ENCODE measurements around the gene PDIA6. TPM values are rescaled to one million over a fixed set of nuclear protein-coding genes. Genes with fewer than 3 reads are reported as not detected.
"Not testable (repeated sequence)": the region's sequence is repeated elsewhere in the genome, so short reads cannot be mapped to it uniquely, and the experiment has no call there.

PDIA6 gene
- total RNA-seq, 4 donors from 2014 or later: 81.3 to 138 (median 90.3) TPM

DNA sequence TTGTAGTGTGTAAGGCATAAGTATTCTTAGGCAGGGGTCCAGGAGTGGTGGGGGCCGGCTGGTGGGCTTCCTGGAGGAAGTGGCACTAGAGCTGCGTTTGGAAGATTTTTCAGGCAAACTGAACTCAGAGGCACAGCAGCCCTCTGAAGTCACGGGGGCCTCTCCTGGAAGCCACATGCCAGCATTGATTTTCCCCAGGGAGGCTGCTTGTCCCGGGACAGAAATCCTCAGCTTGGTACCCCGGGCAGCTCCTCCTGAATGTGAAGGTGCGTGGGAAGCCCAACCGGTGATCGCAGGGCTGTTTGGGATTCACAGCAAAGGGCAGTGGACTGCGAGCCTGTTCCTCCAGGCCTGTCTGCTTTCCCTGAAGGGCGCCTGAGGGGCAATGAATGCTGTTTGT, 1.6 kb upstream of the PDIA6 start:
- Histone ChIP-seq H3K4me1 (peaks cover 0 to 32% (median 0%) of the 10 kb centered on the region in 3 donors), H3K9me3 (no peaks in the 10 kb centered on the region), H3K27me3 (no peaks in the 10 kb centered on the region), H3K36me3 (no peaks in the 10 kb centered on the region), H3K27ac (peak overlapping the region in 1 of 4 donors; percentile 32), H3K4me3 (no peak overlapping the region)
- TF ChIP-seq, protein P1, sequence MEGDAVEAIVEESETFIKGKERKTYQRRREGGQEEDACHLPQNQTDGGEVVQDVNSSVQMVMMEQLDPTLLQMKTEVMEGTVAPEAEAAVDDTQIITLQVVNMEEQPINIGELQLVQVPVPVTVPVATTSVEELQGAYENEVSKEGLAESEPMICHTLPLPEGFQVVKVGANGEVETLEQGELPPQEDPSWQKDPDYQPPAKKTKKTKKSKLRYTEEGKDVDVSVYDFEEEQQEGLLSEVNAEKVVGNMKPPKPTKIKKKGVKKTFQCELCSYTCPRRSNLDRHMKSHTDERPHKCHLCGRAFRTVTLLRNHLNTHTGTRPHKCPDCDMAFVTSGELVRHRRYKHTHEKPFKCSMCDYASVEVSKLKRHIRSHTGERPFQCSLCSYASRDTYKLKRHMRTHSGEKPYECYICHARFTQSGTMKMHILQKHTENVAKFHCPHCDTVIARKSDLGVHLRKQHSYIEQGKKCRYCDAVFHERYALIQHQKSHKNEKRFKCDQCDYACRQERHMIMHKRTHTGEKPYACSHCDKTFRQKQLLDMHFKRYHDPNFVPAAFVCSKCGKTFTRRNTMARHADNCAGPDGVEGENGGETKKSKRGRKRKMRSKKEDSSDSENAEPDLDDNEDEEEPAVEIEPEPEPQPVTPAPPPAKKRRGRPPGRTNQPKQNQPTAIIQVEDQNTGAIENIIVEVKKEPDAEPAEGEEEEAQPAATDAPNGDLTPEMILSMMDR (IDR thresholded peaks at IDR 0.05): no peak
- no peak for TF ChIP-seq POLR2AphosphoS5 (IDR thresholded peaks at IDR 0.05)
- no peak for TF ChIP-seq POLR2A (IDR thresholded peaks at IDR 0.05)
- no peak for TF ChIP-seq EP300 (IDR thresholded peaks at IDR 0.05)
- no peak for ATAC-seq
- 56 to 60% methylated on average over 1 to 3 of the region's 10 CpGs for WGBS, 2 donors (ENCODE audit: low coverage in 1 of 2)

DNA sequence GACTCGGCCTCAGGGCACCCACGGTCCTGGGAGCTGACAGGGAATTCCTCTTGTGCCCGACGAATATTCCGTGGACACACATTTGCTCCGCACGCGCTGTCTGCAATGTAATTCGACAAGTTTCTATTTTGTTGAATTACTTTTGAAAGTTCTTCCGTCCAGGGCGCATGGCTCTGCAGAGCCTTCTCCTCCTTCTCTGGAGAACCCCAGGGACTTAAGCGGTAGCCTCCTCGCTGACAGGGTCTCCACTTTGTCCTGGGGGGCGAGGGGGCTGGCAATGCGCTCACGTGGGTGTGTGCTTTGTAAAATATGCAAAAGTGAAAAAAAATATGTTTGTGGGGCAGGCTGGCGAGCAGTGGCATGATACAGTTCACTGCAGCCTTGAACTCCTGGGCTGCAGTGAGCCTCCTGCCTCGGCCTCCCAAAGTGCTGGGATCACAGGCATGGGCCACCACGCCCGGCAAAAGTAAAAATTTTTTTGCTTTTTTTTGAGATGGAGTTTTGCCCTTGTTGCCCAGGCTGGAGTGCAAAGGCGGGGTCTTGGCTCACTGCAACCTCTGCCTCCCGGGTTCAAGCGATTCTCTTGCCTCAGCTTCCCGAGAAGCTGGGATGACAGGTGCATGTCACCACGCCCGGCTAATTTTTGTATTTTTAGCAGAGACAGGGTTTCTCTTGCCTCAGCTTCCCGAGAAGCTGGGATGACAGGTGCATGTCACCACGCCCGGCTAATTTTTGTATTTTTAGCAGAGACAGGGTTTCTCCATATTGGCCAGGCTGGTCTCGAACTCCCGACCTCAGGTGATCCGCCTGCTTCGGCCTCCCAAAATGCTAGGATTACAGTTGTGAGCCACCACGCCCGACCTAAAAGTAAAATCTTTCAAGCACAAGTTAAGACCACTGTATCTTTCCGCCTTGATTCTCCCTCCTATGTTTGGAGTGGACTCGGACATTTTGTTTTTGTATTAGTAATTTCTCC, 866 bp upstream of the PDIA6 start:
- not testable (repeated sequence) for H3K27me3 ChIP-seq
- peak; percentile 40 for ATAC-seq

DNA sequence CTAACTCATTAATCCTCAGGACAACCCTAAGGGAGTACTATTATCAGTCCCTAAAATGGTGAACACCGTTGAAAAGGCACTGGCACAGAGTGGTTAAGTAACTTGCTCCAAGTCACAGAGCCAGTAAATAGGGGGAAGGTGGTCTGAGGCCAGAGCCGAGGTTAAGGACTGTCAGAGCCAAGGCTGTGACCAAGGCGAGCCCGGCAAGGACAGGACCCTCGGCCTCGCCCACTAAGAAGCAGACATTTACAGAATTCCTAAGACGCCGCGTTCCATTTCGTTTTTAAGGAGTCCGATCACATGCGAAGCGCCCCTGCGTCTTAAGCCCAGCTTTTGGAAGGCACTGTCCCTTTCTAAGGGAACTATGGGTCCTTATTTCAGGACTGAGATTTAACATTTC, 1.1 kb downstream of the PDIA6 start:
- Histone ChIP-seq H3K36me3 (no peaks in the 10 kb centered on the region), H3K27me3 (no peaks in the 10 kb centered on the region), H3K27ac (peak overlapping the region; percentile 45 to 94 (median 92)), H3K4me1 (peaks cover 0 to 55% (median 0%) of the 10 kb centered on the region in 3 donors), H3K9me3 (no peaks in the 10 kb centered on the region), H3K4me3 (peak overlapping the region; percentile 48 to 76)
- ATAC-seq: no peak
- 7 to 10% methylated on average over 2 to 12 of the region's 14 CpGs for whole genome bisulfite sequencing, 2 donors (ENCODE audit: low coverage in 1 of 2)
- no peak for TF ChIP-seq POLR2A (IDR thresholded peaks at IDR 0.05)
- TF ChIP-seq POLR2AphosphoS5 (IDR thresholded peaks at IDR 0.05): no peak
- TF ChIP-seq, protein P1 (IDR thresholded peaks at IDR 0.05): no peak
- TF ChIP-seq EP300 (IDR thresholded peaks at IDR 0.05): no peak

More for the DNA sequence above, 866 bp upstream of the PDIA6 start:
- H3K27ac ChIP-seq: peak overlapping the region in 3 of 4 donors; percentile 90 to 94 (median 93)
- WGBS, 2 donors (ENCODE audit: low coverage in 1 of 2): 50 to 67% methylated on average over 18 to 25 of the region's 37 CpGs
- H3K36me3 ChIP-seq, H3K9me3 ChIP-seq: not testable (repeated sequence)
- peak overlapping the region; percentile 36 to 76 for H3K4me3 ChIP-seq
- H3K4me1 ChIP-seq: peaks cover 0 to 38% (median 0%) of the 10 kb centered on the region in 3 donors

DNA sequence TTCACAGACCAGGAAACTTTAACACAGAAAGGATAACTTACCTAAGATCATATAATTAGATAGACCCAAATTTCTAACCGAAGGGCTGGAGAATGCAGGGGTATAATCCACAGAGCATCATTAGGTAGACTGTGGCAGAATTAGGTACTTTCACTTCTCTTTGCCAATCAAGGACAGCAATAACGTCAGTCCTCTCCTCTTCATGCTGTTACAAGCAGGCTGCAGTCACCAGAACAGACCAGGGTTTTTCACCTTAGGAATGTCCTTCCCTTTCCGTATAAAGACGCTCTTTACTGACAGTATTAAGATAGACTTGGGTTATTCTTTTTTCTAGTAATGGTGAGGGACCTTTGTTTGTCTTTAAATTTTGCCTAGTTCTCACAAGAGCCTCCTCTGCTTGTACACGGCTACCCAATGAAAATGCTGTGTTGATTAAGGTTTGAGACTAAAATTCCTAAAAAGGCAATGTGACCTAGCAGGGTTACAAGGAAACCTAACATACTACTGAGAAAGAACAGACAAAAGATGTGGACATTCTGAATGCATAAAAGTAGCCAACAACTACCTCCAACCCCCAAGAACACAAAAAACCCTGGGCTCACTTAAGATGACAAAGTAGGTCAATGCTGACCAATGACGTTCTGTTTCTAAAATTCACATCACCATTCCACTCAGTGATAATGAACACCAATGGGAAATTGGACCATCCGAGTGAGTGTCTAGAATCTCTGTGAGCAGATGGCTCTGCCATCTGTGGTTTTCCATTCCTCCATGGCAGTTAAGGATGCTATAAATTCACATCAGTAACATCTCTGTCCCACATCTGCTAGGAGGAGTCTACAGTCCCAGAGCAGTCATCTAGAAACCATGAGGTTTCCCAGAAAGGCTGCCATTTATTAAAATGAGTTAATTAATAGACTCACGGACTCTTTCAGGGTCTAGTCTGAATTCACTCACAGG, 2.1 kb downstream of the PDIA6 start:
- H3K9me3 ChIP-seq: no peaks in the 10 kb centered on the region
- ATAC-seq: no peak
- H3K4me1 ChIP-seq: peaks cover 0 to 55% (median 0%) of the 10 kb centered on the region in 3 donors
- no peaks in the 10 kb centered on the region for H3K27me3 ChIP-seq
- H3K27ac ChIP-seq: peak overlapping the region; percentile 4 to 94 (median 92)
- 28 to 32% methylated on average over 7 to 8 of the region's 8 CpGs for WGBS, 2 donors (ENCODE audit: low coverage in 1 of 2)
- no peaks in the 10 kb centered on the region for H3K36me3 ChIP-seq
- TF ChIP-seq, protein P1 (IDR thresholded peaks at IDR 0.05): no peak
- TF ChIP-seq EP300 (IDR thresholded peaks at IDR 0.05) (no peak), POLR2A (IDR thresholded peaks at IDR 0.05) (no peak), POLR2AphosphoS5 (IDR thresholded peaks at IDR 0.05) (no peak)
- peak overlapping the region in 1 of 2 donors; percentile 76 for H3K4me3 ChIP-seq

DNA sequence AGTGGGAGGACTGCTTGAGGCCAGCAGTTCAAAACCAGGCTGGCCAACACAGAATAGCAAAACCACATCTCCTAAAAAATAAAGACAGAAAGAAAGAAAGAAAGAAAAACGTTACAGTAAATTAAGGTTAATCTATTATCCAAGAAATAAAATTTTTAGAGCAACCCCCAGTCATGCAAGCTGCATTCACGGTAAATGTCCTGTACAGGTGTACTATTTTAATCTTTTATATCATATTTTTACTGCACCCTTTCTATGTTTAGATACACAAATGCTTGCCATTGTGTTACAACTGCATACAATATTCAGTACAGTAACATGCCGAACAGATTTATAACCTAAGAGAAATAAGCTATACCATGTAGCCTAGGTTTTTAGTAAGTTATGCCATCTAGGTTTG, 6.0 kb downstream of the PDIA6 start:
- WGBS, 2 donors (ENCODE audit: low coverage in 1 of 2): 79 to 84% methylated on average over 2 to 3 of the region's 3 CpGs

DNA sequence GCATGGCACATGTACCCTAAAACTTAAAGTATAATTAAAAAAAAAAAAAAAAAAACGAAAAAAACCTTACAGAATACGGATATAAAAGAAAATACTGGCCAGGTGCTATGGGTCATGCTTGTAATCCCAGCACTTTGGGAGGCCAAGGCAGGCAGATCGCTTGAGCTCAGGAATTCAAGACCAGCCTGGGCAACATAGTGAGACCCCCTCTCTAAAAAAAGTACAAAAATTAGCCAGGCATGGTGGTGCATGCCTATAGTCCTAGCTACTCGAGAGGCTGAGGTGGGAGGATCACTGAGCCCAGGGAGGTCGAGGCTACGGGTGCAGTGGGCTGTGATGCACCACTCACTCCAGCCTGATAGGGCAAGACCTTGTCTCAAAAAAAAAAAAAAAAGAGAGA, 6.6 kb downstream of the PDIA6 start:
- Histone ChIP-seq H3K4me1 (peaks cover 0 to 54% (median 0%) of the 10 kb centered on the region in 3 donors), H3K36me3 (peaks cover 0 to 18% of the 10 kb centered on the region in 2 donors)
- H3K9me3 ChIP-seq, H3K27me3 ChIP-seq, ATAC-seq, H3K4me3 ChIP-seq, H3K27ac ChIP-seq: not testable (repeated sequence)
- WGBS, 2 donors (ENCODE audit: low coverage in 1 of 2): 82% methylated on average over 6 of the region's 6 CpGs; no CpG with 5 or more reads in 1 of the 2 donors

More for the DNA sequence above, 6.0 kb downstream of the PDIA6 start:
- Histone ChIP-seq H3K27me3 (no peaks in the 10 kb centered on the region), H3K4me3 (no peak overlapping the region), H3K36me3 (peaks cover 0 to 12% of the 10 kb centered on the region in 2 donors), H3K4me1 (peaks cover 0 to 59% (median 0%) of the 10 kb centered on the region in 3 donors), H3K9me3 (no peaks in the 10 kb centered on the region), H3K27ac (no peak overlapping the region)
- TF ChIP-seq POLR2A (IDR thresholded peaks at IDR 0.05): no peak
- no peak for TF ChIP-seq POLR2AphosphoS5 (IDR thresholded peaks at IDR 0.05)
- TF ChIP-seq, protein P1 (IDR thresholded peaks at IDR 0.05): no peak
- no peak for TF ChIP-seq EP300 (IDR thresholded peaks at IDR 0.05)
- no peak for ATAC-seq
